ENCODE results near the gene ZNF554.
"Not testable (repeated sequence)": the region's sequence is repeated elsewhere in the genome, so short reads cannot be mapped to it uniquely, and the experiment has no call there.

Gene ZNF554

DNA sequence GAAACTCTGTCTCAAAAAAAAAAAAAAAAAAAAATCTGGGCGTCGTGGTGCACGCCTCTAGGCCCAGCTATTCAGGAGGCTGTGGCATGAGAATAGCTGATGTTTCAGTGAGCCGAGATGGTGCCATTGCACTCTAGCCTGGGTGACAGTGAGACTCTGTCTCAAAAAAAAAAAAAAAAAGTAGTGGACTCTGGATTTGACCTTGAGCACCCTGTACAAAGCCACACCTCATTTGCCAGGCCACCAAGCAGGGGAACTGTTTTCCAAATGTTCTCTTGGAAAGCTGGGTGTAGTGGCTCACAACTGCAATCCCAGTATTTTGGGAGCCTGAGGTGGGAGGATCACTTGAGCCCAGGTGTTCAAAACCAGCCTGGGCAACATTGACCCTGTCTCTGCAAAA lies 17.8 kb downstream of the ZNF554 start:
- no peak for DNase-seq

DNA sequence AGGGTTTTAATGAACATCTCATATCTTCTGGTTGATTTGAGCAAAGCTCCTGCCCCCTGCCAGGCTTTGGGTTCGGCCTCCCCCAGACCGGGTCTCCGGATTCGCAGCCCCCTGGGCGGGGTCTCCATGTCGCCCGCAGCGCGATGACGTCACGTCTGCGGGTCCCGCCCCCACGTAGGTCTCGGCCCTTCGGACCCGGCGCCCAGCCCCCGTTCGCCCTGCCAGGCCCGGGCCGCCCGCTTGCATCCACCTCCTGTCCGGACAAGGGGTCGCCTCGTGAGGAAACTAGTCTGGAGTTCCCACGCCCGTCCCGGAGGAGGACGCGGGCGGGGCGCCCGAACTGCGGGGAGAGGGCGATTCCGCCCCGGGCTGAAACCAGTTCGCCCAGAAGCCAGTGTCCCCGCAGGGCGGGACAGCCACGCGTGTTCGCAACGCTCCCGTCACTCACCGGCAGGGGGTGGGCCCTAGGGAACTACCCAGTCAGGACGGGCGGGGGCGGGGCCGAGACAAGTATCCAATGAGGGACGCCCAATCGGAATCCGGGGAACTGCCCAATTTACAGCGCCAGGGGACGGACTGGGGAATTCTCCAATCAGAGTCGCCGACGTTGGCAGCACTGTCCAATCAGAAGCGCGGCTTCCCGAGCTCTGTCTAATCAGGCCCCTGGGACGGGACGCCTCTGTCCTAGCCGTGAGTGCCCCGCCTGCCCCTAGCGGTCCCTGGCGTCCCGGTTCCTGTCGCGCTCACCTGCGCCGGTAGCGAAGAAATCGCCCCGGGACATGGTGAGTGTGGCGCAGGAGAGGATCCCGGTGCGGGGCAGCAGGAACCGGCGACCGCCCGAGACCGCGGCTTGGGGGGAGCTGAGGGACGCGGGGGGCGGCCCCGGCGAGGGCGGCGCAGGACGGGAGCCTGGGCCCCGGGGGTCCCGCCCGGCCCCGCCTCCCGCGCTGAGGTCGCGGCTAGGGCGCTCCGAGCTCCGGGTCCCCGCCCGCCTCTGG lies 21.4 kb downstream of the ZNF554 start, which contains the start of gene ZNF555:
TSS of gene ZNF555 (plus strand) at position 682 of the 998 bp plus-strand sequence. CDS start at position 780, 98 bp downstream.
- DNase-seq: peak; percentile 99

DNA sequence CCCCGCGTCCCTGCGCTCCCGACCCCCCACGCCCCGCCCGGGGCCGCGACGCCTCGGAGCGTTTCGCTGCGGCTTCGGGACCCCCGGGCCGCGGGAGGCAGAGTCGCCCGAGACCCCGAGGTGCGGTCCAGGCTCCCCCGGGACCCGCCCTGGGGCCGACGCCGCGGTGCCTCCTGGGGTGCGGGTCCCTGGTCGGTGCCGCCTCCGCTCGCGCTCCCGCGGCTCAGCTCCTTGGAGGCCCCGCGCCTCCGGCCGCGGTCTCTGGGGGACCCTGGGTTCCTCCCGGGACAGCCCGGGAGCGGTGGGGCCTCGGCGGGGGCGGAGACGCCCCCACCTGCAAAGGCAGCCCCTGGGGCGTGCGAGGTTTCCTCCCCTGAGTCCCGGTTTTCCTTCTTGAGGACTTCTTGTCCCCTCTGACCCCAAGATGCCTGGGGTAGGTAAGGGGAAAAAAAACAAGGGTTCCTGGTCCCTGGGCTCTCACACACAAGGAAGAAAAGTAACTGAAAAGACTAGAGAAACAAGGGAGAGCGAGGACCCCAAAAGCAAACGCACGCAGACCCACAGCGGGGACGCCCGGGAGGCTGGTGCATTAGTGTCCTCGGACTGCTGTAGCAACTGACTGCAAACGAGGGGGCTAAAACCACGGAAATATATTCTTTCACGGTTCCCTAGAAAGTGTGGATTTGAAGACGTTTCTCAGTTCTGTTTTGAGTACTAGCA lies 22.3 kb downstream of the ZNF554 start:
- no peak for DNase-seq

DNA sequence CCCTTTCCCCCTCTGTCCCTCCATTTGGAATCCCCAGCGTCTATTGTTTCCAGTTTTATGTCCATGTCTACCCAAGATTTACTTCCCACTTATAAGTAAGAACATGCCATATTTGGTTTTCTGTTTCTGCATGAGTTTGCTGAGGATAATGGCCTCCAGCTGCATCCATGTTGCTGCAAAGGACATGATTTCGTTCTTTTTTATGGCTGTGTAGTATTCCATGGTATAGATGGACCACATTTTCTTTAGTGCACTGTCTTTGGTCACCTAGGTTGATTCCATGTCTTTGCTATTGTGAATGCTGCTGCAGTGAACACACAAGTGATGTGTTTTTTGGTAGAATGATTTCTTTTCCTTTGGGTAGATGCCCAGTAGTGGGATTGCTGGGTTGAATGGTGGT lies 25.4 kb downstream of the ZNF554 start:
- no peak for DNase-seq

DNA sequence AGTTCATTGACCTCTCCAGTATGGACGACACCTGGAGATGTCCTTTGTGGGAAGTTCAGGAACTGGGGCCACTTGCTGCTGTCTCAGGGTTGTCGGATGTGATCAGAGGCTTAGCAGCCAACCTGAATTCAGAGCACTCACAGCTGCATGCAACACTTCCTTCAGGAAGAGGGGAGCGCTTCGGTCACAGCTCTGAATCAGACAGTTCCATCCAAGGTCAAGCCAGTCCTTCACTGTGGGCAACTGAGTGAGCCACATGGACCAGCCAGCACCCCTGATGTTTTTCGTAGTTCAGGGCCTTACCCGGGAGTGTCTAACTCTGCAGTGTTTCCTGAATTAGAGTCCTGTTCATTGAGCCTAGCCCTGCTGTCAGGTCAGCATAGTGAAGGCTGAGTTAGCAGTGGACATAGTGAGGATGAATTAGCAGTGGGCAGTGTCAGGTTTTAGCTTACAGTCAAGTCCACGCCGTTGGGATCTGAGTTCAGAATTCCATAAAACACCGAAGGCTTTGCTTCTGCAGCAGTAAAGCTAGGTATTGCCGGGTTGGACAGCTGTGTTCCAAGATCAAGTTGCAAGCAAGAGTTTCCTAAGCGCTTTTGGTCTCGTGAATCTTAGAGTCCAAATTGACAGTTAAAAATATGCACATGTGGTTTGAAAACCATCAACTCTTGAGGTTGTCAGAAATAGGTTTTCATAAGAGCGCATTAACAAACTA lies 26.7 kb downstream of the ZNF554 start:
- DNase-seq: no peak

DNA sequence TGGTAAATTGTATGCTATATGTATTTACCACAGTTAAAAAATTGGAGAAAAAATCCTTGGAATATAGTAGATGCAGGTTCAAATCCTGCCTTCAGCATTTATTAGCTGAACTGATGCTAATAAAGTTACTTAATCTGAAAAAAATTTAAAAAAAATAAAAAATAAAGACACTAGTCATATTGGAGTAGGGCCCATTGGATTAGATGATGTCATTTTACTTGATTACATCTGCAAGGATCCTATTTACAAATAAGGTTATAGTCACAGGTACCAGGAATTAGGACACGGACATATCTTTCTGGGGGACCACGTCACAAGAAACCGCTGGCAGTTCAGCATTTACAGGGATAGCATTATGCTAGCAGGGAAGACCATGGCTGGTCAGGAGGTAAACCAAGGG lies 27.8 kb downstream of the ZNF554 start:
- no peak for DNase-seq

DNA sequence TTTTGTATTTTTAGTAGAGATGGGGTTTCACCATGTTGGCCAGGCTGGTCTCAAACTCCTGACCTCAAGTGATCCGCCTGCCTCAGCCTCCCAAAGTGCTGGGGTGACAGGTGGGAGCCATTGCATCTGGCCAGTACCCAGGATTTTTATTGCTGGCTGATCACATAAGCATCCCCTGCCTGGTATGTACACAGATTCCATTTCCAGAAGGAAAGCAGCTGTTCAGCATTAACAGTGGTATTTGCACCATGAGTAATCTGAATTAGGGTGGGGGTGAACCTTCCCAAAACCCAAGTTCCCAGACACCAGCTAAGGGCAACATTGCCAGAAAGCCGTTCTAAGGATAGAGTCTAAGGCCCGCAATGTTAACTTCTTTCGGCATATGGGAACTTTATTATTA lies 28.9 kb downstream of the ZNF554 start:
- DNase-seq: peak; percentile 18

DNA sequence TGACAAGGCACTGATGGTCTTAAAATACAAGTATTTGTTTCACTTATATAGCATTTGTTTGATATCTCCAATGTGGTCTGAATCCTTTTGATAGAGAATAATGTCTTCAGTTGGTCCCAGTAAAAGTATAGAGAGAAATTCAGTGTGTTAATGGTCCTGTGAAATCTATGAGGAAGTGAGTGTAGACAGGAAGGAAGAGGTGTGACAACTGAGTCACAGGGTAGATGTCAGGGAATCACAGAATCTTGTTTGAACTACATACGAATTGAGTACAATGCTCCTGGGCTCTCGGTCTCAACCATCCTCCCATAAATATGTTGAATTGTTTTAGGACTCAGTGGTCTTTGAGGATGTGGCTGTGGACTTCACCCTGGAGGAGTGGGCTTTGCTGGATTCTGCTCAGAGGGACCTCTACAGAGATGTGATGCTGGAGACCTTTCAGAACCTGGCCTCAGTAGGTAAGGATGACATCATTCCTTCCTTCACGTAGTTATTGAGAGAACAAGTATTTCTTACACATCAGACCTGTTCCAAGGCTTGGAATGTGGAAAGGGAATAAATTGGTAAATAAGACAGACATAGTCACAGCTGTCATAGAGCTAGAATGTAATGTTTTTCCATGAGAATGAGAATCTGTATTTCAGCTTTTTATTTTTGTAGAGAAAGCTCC lies 30.7 kb downstream of the ZNF554 start:
- DNase-seq: no peak

DNA sequence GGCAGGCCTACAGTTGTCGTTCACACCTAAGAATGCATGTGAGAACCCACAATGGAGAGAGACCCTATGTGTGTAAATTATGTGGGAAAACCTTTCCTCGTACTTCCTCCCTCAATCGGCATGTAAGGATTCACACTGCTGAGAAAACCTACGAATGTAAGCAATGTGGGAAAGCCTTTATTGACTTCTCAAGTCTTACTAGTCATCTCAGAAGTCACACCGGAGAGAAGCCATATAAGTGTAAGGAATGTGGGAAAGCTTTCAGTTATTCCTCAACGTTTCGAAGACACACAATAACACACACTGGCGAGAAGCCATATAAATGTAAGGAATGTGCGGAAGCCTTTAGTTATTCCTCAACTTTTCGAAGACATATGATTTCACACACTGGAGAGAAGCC lies 32.9 kb downstream of the ZNF554 start:
- no peak for DNase-seq

DNA sequence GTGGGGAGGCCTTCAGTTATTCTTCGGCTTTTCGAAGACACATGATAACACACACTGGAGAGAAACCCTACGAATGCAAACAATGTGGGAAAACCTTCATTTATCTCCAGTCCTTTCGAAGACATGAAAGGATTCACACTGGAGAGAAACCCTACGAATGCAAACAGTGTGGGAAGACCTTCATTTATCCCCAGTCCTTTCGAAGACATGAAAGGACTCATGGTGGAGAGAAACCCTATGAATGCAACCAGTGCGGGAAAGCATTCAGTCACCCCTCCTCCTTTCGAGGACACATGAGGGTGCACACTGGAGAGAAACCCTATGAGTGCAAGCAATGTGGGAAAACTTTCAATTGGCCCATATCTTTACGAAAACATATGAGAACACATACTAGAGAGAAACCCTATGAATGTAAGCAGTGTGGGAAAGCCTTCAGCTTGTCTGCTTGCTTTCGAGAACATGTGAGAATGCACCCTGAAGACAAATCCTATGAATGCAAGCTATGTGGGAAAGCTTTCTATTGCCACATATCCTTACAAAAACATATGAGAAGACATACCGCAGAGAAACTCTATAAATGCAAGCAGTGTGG lies 33.4 kb downstream of the ZNF554 start:
- no peak for DNase-seq

DNA sequence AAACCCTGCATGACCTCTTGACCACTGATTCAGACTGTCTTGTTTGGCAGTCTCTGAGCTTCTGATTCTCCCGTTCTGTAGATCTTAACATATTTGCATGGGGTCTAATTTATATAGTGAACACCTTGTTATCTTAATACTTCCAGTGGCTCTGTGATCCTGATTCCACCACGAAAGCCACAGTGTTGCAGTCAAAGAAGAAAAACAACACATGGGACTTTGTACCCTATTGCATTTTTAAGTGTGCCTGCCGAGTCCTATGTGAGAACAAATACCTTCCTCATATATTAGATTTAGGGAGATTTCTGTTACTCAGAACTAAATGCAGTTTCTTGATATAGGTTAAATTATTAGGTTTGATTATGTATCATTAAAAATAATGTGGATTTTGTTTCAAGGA lies 35.2 kb downstream of the ZNF554 start:
- no peak for DNase-seq

DNA sequence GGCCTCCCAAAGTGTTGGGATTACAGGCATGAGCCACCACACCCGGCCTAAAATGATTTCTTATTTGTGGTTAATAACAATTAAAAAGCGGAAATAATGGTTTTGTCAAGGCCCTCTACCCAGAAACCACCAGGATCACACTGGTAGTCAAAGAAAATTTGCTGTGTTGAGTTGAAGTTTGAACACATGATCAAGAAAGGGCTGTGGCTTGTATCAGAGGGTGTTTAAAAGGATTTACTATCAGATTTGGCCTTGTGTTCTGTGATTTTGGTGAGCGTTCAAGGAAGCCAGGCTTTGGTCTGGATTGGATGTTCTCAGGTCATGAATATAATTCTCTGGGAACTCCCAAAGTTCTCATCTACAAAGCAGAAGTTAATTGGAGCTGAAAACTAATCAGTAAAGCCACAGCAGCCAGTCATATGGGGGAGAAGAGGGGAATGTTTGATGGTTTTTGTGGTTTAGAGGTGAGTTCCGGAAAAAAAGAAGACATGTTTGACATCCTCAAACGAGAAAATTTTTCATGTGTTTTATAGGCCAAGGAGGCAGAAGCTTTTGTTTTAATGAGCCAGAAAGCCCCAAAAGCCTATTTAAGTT lies 36.9 kb downstream of the ZNF554 start:
- DNase-seq: no peak

DNA sequence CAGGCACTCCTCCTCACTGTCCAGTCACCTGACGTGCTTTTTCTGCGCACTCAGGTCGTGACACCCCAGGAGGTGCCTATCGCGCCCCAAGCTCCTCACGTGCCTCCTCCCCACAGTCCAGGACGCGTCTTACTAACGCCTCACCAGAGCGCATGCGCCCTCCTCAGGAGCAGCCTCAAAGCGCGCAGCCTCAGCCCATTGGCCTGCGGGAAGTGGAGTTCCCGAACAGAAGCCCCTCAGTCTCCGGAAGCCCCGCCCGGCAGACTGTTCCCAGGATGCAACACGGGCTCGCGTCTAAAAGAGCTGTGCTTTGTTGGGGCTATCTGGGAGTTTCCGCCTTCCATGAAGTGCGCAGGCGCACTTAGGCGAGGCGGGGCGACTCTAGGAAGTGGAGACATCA lies 39.2 kb downstream of the ZNF554 start:
- no peak for DNase-seq

DNA sequence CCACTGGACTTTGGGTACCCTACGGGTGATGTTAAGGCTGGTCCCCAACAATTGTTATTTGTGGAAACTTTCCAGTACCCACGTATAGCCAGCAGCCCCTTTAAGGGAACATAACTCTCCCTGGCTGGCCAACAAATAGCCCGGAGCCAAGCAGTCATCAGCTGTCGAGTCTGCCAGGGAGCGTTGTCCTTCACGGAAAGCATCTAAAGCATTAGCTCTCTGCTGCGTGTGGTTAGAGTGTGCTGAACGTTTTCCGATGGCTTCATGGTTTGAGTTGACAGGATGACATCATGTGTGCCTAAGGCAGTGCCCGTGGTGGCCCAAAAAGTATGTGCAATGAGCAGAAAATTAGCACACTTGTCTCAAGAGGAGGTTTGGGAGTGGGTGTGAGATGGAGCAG lies 44.1 kb downstream of the ZNF554 start:
- no peak for DNase-seq

DNA sequence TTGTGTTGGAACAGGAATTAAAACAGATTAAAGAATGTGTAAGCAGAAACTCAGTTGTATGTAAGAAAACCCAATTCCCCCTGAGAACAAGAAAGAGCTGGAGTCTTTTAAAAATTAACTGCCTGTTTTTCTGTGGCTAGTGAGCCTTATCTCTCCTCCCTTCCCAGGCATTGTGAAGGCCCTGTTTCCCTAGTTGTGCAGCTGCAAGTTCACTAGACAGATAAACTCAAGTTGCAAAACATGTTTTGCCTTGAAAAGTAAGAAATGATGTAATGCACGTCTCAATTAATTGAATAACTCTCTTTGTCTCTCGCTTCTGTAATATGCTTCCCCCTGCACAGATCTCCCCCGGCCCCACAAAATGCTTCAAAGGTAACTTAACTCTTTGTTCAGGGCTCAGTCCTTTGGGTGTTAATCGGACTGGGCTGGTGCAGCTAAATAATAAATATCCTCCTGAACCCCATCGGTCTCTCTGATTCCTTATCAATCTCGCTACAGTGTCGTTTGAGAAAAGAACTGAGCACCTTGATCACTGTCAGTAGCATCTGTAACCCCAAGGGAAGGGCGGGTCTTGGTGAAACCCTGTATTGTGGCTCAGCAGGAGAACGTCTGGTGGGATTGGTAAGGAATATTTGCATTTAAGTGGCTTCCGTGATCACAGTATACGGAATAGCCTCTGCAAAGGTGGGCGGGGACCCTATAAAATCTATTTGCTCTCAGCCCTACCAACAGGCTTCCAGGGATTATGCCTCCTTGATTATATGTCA lies 45.8 kb downstream of the ZNF554 start:
- DNase-seq: no peak

DNA sequence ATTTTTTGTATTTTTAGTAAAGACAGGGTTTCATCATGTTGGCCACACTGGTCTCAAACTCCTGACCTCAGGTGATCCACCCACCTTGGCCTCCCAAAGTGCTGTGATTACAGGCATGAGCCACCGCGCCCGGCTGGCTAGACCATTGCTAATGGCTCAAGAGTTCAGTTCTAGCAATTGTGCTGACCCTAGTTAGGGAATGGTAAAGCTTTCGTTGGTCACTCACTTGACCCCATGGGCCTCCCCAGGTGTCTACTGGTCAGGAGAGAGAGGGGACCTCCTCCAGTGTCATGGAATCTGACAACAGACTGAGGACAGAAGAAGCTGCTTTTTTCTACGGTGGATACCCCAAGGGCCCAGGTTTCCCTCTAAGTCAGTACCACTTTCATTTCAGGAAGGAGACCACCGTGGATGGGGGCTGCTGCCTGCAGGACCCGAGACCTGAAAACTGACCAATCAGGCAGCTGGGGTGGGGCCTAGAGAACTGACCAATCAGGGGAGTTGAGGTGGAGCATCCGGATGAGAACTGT lies 46.9 kb downstream of the ZNF554 start:
- no peak for DNase-seq

DNA sequence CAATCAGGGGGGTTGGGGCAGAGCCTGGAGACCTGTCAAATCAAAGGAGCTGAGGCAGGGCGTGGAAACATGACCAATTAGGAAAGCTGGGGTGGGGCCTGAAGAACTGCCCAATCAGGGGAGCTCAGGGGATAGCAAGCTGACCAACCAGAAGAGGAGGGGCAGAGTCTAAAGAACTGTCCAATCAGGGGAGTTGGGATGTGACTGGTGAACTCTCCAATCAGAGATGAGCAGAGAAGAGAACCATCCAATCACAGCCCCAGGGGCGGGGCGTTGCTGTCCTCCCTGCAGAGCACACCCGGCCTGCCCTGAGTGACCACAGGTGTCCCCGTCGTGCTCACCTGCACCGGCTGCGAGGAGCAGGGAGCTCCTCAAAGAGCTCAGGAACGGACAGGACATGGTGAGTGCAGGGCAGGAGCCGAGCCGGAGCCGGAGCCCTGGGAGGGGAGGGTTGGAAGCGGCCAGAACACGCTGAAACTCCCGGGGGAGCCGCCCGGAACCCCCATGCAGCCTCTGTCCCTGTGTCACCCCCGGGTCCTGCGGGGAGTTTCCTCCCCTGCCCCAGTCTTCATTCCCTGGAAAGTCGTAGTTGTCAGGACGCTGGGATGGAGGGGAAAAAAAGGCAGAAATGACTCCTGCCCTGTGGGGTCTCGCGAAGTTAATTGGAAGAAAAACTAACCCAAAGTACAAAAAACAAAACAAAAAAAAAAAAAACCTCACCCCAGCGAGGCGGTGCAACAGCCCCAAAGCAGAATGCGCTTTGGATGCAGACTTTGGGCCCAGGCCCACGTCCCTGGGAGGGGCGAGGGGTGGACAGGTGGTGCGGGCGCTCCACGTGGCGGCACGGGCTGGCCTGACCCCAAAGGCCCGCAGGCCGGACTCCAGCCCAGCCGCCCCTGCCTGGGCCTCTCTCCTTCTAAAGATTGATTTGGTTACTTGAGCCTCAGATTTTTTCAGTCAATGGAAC lies 47.6 kb downstream of the ZNF554 start, which contains the start of gene ZNF556:
TSS of gene ZNF556 (plus strand) at position 311 of the 967 bp plus-strand sequence. CDS start at position 398, 87 bp downstream.
- no peak for DNase-seq

DNA sequence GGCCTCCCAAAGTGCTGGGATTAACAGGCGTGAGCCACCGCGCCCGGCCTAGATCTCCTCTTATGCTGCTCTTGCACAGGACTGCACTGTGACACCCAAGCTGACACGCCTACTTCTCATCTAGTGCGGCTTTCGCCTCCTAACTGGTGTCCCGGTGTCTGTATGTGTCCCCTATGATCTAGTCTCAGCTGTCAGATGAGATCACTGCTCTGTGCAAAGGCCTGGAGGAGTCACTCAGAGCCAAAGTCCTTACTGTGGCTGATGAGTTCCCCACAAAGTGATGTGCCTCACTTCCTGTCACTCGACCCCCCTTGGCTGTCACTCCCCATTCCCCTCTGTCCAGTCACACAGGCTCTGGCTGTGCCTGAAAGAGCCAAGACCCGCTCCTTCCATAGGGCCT lies 50.0 kb downstream of the ZNF554 start:
- DNase-seq: no peak

DNA sequence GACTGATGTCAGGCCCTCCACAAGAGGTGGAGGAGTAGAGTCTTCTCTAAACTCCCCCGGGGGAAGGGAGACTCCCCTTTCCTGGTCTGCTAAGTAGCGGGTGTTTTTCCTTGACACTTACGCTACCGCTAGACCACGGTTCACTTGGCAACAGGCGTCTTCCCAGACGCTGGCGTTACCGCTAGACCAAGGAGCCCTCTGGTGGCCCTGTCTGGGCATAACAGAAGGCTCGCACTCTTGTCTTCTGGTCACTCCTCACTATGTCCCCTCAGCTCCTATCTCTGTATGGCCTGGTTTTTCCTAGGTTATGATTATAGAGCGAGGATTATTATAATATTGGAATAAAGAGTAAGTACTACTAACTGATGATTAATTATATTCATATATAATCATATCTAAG lies 52.5 kb downstream of the ZNF554 start:
- DNase-seq: not testable (repeated sequence)
